Measurements from ENCODE around the gene FRMD5. TPM values are rescaled to one million over a fixed set of nuclear protein-coding genes. Genes with fewer than 3 reads are reported as not detected.
"Not testable (repeated sequence)": the region's sequence is repeated elsewhere in the genome, so short reads cannot be mapped to it uniquely, and the experiment has no call there.

FRMD5 gene
- polyA plus RNA-seq, 1 donor from 2014 or later, result 0.30 TPM

DNA sequence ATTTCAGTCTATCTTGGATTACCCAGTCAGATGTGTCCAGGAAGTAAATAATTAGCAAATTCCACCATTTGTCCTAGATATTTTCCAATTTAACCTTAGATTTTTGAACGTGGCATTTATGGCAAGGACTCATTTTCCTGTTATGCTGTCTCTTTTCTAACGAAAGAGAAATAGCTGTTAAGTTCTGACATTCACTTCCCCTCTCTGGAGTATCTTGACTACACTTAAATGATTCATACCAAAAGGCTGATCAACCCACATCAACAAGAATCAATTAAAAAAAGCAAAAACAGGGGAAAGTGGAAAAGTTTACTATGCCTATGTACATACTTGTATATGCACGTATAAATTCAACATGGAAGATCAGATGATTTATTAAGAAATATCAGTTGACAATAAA is 149.9 kb downstream of the FRMD5 start:
- Mint-ChIP-seq H3K27ac (no peak overlapping the region), H3K27me3 (peaks cover 7% of the 10 kb centered on the region), H3K36me3 (no peaks in the 10 kb centered on the region), H3K4me1 (no peaks in the 10 kb centered on the region), H3K4me3 (no peak overlapping the region), H3K9me3 (peaks cover 0 to 4% (median 0%) of the 10 kb centered on the region in 3 donors)

DNA sequence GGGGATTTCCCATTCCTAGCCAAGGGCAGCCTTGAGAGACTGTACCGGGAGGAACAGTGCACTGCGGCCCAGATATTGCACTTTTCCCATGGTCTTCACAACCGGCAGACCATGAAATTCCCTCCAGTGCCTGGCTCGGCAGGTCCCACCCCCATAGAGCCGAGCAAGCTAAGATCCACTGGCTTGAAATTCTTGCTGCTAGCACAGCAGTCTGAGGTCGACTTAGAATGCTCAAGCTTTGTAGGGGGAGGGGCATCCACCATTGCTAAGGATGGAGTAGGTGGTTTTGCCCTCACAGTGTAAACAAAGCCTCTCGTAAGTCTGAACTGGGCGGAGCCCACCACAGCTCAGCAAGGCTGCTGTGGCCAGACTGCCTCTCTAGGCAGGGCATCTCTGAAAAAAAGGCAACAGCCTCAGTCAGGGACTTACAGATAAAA is 156.3 kb downstream of the FRMD5 start:
- Mint-ChIP-seq H3K9me3 (peaks cover 0 to 11% (median 0%) of the 10 kb centered on the region in 3 donors), H3K4me3 (no peak overlapping the region), H3K36me3 (no peaks in the 10 kb centered on the region), H3K27ac (no peak overlapping the region), H3K4me1 (no peaks in the 10 kb centered on the region), H3K27me3 (peaks cover 6% of the 10 kb centered on the region)

DNA sequence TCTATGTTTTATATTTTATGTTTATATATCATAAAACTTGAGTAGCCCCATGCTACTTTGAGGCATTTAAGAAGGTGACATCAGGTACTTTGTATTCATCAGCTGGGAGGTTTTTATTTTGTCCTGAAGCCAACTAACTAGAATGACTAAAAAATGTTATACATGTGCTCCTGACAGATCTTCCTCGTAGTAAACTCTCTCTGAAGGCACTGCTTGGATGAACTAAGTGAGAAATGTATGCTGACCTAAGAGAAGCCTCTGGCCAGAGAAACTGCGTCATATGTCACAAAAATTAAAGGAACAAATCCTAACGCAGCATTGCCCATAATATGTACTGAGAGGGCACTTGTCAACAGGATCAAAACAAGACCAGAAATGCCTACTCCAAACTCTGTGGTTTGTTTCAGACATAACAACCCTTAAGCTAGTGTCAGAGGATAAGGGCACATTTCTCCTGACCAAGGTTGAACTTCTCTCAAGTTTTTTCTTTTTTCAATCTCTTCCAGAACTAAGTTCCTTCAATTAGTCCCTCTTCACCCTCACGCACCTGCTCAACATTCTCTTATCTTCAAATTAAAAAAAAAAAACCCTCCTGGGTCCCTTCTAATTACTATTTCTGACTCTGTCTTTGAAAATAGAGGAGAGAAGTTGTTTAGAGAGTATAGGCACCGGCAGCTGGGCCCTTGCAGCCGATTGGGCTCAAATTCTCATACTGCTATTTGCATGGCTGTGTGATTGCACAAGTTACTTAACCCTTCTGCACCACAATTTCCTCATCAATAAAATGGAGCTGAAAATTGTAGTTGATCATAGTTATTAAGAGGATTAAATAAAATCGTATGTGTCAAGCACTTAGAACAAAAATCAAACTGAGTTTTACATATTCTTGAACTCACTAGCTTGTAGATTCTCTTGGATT is 159.0 kb downstream of the FRMD5 start:
- Mint-ChIP-seq H3K36me3 (no peaks in the 10 kb centered on the region), H3K9me3 (peaks cover 0 to 8% (median 7%) of the 10 kb centered on the region in 3 donors), H3K27me3 (peaks cover 1% of the 10 kb centered on the region), H3K4me3 (no peak overlapping the region), H3K27ac (no peak overlapping the region), H3K4me1 (no peaks in the 10 kb centered on the region)

DNA sequence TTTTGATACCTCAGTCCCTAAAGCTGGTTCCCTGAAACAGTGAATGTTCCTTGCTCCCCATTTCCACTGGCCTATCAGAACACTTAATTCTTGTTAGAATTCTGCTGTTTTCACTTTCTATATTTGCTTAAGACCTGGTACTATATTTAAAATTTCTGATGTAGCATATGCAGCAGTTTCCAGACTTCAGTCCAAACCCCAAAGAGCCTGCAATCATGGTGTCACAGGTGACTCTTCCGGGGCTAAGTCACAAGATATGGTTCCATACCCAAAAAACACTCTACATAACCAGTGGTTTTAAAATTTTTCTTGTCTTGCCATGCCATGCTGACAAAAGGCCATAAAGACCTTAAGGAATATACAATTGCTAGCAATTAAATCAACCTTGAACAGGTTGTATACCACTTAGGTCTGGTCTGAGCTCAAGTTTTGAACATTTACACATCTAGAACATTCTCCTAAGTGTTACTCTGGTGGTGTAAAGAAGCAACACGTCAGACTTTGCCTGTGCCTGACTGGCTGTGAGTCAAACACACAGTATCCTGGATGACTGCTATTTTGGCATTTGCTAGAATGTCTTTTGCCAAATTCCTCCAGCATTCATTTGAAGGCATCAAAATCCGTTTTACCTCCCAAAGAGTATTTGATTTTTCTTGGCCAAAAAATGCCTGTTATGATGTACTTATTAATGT is 160.0 kb downstream of the FRMD5 start:
- Mint-ChIP-seq H3K9me3 (peaks cover 0 to 7% (median 6%) of the 10 kb centered on the region in 3 donors), H3K4me1 (no peaks in the 10 kb centered on the region), H3K4me3 (no peak overlapping the region), H3K27ac (no peak overlapping the region), H3K36me3 (no peaks in the 10 kb centered on the region), H3K27me3 (no peaks in the 10 kb centered on the region)

DNA sequence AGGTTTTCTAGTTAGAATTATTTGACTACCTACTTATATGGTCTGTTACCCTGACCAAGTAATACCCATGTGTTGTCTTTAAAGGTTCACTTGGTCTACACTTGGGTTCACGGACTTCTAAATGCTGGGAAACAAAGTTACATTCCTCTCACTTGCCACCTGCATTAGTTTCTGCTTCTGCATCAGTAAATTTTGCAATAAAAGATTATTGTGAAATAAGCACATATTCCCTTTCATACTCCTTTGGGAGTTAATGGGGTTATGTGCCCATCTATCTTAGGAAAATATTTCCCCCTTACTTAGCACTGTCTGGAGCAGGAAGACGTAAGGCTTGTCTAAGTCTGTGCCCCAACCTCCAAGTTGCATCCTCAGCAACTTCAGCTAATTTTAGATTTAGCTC is 160.7 kb downstream of the FRMD5 start:
- Mint-ChIP-seq H3K27me3 (no peaks in the 10 kb centered on the region), H3K27ac (no peak overlapping the region), H3K4me3 (no peak overlapping the region), H3K9me3 (peaks cover 0 to 7% (median 4%) of the 10 kb centered on the region in 3 donors), H3K4me1 (no peaks in the 10 kb centered on the region), H3K36me3 (no peaks in the 10 kb centered on the region)

DNA sequence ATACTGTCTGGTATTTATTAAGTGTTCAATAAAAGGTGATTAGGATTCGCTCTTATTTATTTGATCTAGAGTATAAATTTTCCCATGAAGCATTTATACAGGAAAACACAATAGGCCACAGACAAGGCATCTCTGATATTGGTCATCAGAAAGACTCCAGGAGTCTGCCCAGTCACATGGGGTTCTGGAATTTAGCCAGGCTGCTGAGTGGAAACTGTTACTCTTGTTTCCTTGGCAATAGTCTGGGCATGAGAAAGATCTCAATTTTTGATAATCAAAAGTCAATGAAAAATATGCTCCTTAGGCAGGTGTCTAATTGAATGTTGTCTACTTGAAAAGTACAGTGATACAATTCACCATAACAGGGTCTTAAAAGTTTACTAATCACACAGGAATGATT is 161.2 kb downstream of the FRMD5 start:
- Mint-ChIP-seq H3K4me3 (no peak overlapping the region), H3K27me3 (no peaks in the 10 kb centered on the region), H3K9me3 (peaks cover 0 to 7% (median 4%) of the 10 kb centered on the region in 3 donors)

DNA sequence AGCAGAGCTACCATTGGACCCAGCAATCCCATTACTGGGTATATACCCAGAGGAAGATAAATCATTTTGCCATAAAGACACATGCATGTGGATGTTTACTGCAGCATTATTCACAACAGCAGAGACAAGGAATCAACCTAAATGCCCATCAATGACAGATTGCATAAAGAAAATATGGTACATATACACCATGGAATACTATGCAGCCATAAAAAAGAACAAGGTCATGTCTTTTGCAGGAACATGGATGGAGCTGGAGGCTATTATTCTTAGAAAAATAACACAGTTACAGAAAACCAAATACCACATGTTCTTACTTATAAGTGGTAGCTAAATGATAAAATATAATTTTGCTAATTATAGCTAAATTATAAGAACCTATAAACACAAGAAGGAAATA is 162.3 kb downstream of the FRMD5 start:
- H3K4me3 Mint-ChIP-seq, H3K4me1 Mint-ChIP-seq, H3K27ac Mint-ChIP-seq, H3K27me3 Mint-ChIP-seq, H3K9me3 Mint-ChIP-seq, H3K36me3 Mint-ChIP-seq: not testable (repeated sequence)

More for the DNA sequence above, 161.2 kb downstream of the FRMD5 start:
- Mint-ChIP-seq H3K27ac (no peak overlapping the region), H3K4me1 (no peaks in the 10 kb centered on the region), H3K36me3 (no peaks in the 10 kb centered on the region)

DNA sequence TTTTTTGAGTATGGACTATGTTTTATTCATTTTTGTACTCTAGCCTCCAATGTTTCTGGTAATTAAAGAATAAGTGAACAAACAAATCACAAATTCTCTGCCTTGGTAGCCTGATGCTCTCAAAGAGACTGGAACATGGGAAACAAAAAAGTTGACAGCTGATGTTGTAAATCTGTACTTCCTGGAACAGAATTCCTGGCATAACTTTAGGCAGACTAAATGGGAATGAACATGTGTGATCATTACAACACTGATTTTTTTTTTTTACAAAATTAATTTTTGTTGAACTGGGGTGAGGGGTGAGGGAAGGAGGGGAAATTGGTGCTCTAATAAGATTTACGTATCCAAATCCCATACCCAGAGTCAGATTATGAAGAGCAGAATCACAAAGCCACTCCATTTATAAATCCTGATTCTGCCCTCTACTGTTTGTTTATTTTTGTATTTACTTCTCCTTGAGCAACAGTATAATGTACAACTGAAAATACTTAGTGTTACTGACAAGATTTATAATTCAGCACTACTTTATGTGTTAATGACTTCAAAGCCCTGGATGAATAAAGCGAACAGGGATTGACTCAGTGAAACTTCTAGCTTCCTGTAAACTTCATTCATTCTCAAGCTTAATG is 165.0 kb downstream of the FRMD5 start:
- Mint-ChIP-seq H3K36me3 (peaks cover 2% of the 10 kb centered on the region), H3K4me3 (no peak overlapping the region), H3K27me3 (no peaks in the 10 kb centered on the region), H3K27ac (no peak overlapping the region), H3K9me3 (peaks cover 0 to 7% (median 0%) of the 10 kb centered on the region in 3 donors), H3K4me1 (no peaks in the 10 kb centered on the region)

DNA sequence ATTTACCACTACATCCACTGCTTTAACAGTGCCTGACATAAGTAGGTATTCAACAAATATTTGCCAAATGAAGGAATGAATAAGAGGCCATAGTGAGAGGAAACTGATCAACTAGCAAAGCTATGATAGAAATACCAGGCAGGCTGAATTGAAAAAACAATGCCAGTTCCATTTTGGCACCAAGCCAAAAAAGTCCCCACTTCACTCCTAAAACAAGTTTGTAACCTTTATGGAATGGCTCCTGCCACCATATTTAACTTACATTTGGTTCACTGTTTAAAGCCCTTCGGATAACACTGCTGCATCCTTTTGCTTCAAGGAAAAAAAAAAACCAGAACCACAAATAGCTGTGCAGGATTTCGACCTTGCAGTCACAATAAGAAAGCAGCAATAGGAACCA is 166.1 kb downstream of the FRMD5 start:
- Mint-ChIP-seq H3K9me3 (peaks cover 0 to 7% (median 0%) of the 10 kb centered on the region in 3 donors), H3K36me3 (peaks cover 2% of the 10 kb centered on the region), H3K4me3 (no peak overlapping the region), H3K27ac (no peak overlapping the region), H3K4me1 (no peaks in the 10 kb centered on the region), H3K27me3 (no peaks in the 10 kb centered on the region)

DNA sequence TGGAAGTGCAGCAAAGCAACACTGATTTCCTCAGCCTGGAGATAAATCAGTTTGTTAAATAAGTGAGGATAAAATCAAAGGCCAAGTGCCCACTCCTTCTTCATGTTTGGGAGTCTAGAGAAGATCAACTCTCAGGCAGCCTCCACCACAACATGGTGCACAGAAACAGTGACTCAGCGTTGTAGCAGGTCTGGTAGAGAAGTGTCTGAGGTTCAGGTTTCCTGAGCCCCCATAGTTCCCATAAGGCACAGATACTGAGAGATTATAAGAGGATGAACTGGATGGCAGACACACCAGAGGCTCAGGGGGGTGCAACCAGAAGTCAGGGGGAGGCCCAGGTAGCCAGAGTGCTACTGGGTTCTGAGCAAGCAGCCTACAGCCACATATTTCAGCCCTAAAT is 166.7 kb downstream of the FRMD5 start:
- no peaks in the 10 kb centered on the region for H3K4me1 Mint-ChIP-seq
- no peak overlapping the region for H3K4me3 Mint-ChIP-seq
- no peaks in the 10 kb centered on the region for H3K27me3 Mint-ChIP-seq
- peaks cover 0 to 7% (median 0%) of the 10 kb centered on the region in 3 donors for H3K9me3 Mint-ChIP-seq
- no peak overlapping the region for H3K27ac Mint-ChIP-seq
- H3K36me3 Mint-ChIP-seq, result peaks cover 2% of the 10 kb centered on the region

DNA sequence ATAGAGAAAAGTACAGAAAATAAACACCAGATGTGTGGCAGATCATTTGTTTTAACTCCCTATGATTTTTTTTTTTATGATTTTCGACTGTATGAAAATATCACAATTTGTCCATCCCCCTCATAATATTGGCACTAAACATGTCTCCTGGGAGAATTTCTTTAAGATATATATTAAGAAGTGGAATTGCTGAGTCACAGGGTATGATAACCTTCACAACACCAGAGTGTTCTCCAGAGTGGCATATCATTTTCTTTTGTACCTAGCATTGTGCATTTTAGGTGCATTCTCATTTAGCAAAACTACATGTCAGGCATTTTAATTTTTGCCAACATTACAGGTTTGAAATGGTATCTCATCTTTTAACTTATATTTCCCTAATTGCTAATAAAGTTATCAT is 170.9 kb downstream of the FRMD5 start:
- Mint-ChIP-seq H3K36me3 (peaks cover 2% of the 10 kb centered on the region), H3K4me3 (no peak overlapping the region), H3K27ac (no peak overlapping the region), H3K9me3 (no peaks in the 10 kb centered on the region), H3K4me1 (no peaks in the 10 kb centered on the region), H3K27me3 (no peaks in the 10 kb centered on the region)

DNA sequence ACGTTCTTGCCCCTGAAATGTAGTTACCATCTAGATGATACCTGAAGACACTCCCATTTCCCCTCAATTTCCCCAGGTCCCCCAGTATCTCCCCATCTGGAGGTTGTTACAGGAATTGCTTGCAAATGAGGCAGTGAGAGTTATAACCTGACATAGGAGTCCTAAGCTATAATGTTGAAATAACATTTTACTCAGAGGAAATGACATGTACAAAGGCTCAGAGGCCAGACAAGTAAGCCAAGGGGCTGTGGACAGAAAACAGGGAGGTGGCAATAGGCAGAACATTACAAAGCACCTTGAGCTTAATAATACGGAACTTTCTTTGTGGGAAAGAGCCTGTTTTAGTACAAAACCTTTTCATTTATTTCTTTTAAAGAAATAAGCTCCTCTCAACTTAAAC is 171.9 kb downstream of the FRMD5 start:
- H3K4me1 Mint-ChIP-seq, result no peaks in the 10 kb centered on the region
- H3K27ac Mint-ChIP-seq, result no peak overlapping the region
- no peaks in the 10 kb centered on the region for H3K9me3 Mint-ChIP-seq
- H3K4me3 Mint-ChIP-seq, result no peak overlapping the region
- no peaks in the 10 kb centered on the region for H3K27me3 Mint-ChIP-seq
- H3K36me3 Mint-ChIP-seq, result no peaks in the 10 kb centered on the region

DNA sequence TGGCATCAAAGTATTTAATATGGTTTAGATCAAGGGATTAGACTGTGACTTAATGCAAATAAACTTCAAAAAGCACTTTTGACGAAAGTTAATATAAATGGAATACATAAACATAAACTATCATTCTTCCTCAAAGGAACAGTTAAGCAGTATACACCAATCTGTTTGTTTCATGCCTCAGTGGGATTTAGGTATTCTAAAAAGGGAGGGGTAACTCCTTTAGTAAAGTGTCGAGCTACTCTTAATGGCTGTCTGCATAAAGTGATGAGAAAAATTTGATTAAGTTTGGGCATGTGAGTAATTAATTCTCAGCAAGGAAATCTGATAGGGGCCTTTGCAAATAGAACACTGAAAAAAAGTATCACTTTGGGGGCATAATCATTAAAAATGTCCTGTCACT is 176.9 kb downstream of the FRMD5 start:
- Mint-ChIP-seq H3K9me3 (no peaks in the 10 kb centered on the region), H3K27ac (no peak overlapping the region), H3K4me3 (no peak overlapping the region), H3K4me1 (no peaks in the 10 kb centered on the region), H3K36me3 (no peaks in the 10 kb centered on the region), H3K27me3 (peaks cover 1% of the 10 kb centered on the region)

DNA sequence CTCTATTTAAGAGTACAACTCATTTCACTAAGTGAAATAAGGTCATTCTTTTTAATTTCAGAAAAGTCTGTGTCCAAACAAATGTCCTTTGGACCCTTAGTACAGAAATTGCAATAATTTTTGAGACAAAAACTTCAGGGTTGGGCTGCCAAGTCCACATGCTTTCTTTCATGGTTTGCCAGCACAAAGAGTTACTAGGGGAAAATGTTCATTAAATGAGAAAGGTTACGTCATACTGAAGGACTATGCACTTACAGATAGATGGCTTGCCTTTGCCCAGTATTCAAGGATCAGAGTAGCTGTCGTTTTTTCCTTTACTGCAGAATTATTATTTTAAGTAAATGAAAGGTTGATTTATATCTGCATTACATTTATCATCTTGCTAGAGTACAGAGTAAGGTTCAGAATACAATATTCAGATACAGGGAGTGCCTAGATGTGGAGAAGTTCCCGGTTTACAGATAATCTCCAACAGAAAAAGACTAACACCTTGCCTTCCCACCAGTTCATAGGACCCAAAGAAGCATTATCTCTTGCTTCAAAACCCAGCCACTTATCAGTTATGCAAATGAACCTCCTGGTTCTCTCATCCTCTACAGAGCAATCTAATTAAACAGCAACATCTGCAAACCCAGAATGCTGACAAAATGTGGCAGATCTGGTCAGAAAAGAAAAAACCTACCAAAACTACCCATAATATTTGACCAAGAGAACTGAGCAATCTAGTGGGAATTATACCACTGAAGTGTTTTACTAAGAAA is 179.3 kb downstream of the FRMD5 start:
- Mint-ChIP-seq H3K4me1 (no peaks in the 10 kb centered on the region), H3K27me3 (peaks cover 6% of the 10 kb centered on the region), H3K36me3 (no peaks in the 10 kb centered on the region), H3K4me3 (no peak overlapping the region), H3K27ac (no peak overlapping the region), H3K9me3 (no peaks in the 10 kb centered on the region)
